ENCODE data around the gene GRID1.

GRID1 gene

DNA sequence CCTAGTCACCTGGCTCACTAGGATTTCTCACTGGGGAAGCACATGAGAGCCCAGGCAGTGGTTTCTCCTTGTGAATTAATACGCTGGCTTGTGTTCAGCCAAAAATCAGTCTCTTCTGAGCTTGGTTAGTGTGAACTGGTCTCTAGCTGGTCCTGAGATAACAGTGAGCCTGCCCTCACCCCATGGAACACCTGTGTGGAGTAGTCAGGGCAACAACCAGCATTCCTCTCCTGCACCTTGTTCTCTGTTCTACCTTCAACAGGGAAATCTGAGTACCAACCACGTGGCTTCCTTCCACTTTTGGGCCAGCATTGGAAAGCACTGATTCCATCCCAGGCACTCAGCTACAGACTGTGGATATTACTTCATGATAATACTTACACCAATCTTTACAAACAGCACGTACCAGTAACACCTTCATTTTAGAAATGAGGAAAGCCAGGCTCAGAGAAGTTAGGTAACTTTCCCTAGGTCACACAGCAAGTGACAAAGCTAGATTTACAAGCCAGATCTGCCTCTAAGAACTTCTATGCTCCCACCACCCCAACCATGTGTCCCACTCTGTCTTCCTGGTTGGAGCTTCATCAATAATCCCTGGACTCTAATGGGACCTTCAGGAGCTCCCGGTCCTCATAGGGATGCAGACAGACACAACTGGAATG is 106.6 kb downstream of the GRID1 start:
- ATAC-seq (ENCODE audit: low read depth): no peak
- Mint-ChIP-seq H3K4me1 (peaks cover 4% of the 10 kb centered on the region), H3K4me3 (no peak overlapping the region), H3K36me3 (no peaks in the 10 kb centered on the region), H3K9me3 (no peaks in the 10 kb centered on the region), H3K27ac (no peak overlapping the region), H3K27me3 (peaks cover 8% of the 10 kb centered on the region)
- DNase-seq (ENCODE audit: low spot score in 2 of 2): no peak

DNA sequence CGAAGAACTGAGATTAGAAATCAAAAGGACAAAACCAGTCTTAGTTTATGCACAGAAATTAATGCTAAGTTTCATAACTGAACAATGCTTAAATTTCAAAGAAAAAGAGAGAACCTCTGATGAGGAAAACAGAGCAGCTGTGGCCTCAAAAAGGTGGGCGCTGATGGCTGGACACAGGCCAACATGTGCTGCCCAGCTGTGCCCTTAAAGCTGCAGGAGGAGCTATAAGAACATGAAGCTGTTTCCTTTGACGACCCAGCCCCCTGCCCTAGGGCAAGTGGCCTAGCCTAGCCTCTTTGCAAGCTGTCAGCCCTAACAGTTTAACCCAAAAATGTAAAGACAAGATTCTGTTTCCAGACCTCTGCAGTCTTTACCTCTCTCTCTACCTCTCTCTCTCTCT is 107.7 kb downstream of the GRID1 start:
- Mint-ChIP-seq H3K4me1 (peaks cover 4% of the 10 kb centered on the region), H3K36me3 (no peaks in the 10 kb centered on the region), H3K4me3 (no peak overlapping the region), H3K9me3 (no peaks in the 10 kb centered on the region), H3K27ac (no peak overlapping the region), H3K27me3 (peaks cover 9% of the 10 kb centered on the region)
- DNase-seq (ENCODE audit: low spot score in 2 of 2) (no peak), ATAC-seq (ENCODE audit: low read depth) (no peak)

DNA sequence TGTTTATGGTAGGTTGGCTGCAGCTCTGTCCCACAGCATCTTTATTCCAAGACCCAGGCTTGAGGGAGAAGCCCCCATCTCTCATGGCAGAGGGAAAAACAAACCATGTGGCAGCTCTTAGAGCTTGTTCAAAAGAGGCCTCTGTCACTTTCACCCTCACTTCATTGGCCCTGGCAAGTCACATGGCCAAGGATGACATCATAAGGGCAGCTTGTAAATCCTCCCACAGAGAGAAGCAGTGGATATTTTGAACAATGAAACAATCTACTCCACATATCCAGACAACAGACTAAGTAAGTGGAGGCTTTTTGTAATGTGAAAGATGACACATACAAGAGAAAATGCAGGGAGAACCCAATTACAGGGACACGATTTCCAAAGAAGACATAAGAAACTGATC is 108.1 kb downstream of the GRID1 start:
- Mint-ChIP-seq H3K9me3 (no peaks in the 10 kb centered on the region), H3K4me3 (no peak overlapping the region), H3K4me1 (peaks cover 4% of the 10 kb centered on the region), H3K36me3 (no peaks in the 10 kb centered on the region), H3K27ac (no peak overlapping the region), H3K27me3 (peaks cover 13% of the 10 kb centered on the region)
- DNase-seq (ENCODE audit: low spot score in 2 of 2): no peak
- no peak for ATAC-seq (ENCODE audit: low read depth)

DNA sequence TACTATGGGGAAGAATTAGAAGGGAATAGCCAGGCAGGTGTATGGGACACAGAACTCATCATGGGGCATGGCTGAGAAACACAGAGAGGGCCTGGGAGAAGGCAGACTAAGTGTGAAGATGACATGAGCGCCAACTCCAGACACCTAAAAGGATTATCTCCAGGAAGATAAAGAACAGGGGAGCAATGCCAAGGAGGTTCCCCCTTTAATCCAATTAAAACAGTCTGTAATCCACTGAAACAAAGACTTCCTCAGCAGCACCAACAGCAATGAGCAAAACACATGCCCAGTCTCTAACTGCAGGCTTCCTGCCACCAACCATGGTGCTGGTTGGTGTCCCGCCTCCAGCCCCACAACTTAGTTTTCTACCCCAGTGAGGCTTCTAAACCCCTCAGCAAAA is 108.9 kb downstream of the GRID1 start:
- no peaks in the 10 kb centered on the region for H3K36me3 Mint-ChIP-seq
- ATAC-seq (ENCODE audit: low read depth) (no peak), DNase-seq (ENCODE audit: low spot score in 2 of 2) (no peak)
- no peak overlapping the region for H3K4me3 Mint-ChIP-seq
- peaks cover 14% of the 10 kb centered on the region for H3K27me3 Mint-ChIP-seq
- H3K9me3 Mint-ChIP-seq: no peaks in the 10 kb centered on the region
- peaks cover 4% of the 10 kb centered on the region for H3K4me1 Mint-ChIP-seq
- H3K27ac Mint-ChIP-seq: no peak overlapping the region

DNA sequence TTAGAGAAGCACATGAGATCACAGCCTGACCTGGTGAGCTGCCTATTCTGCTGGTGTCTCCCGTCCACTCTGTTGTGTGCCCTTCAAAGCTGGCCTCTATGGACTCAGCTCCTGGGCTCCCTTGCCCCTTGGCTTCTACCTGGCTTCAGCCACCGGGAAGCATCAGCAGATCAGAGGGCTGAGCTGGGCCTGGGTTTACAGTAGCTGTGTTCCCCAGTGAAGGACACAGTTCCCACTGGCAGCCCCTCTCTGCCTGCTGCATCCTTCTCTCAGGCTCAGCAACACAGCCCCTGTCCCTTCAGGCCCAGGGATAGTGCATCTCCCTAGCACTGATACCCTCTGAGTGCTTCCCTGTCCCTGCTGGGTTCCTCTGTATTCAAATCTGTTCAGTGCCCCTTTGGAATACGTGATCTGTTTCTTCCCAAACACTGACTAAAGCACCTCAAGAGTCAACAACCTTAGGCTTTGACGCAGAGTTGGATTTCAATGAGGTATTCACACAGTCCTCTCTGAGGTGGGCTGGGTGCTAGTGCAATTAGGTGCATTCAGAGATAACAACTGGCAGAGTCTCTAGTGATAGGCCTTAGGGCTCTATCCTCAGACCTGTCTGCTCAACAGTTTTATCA is 109.8 kb downstream of the GRID1 start:
- DNase-seq (ENCODE audit: low spot score in 2 of 2) (no peak), ATAC-seq (ENCODE audit: low read depth) (no peak)
- Mint-ChIP-seq H3K27ac (no peak overlapping the region), H3K36me3 (no peaks in the 10 kb centered on the region), H3K9me3 (no peaks in the 10 kb centered on the region), H3K4me1 (peaks cover 4% of the 10 kb centered on the region), H3K4me3 (no peak overlapping the region), H3K27me3 (peaks cover 14% of the 10 kb centered on the region)

DNA sequence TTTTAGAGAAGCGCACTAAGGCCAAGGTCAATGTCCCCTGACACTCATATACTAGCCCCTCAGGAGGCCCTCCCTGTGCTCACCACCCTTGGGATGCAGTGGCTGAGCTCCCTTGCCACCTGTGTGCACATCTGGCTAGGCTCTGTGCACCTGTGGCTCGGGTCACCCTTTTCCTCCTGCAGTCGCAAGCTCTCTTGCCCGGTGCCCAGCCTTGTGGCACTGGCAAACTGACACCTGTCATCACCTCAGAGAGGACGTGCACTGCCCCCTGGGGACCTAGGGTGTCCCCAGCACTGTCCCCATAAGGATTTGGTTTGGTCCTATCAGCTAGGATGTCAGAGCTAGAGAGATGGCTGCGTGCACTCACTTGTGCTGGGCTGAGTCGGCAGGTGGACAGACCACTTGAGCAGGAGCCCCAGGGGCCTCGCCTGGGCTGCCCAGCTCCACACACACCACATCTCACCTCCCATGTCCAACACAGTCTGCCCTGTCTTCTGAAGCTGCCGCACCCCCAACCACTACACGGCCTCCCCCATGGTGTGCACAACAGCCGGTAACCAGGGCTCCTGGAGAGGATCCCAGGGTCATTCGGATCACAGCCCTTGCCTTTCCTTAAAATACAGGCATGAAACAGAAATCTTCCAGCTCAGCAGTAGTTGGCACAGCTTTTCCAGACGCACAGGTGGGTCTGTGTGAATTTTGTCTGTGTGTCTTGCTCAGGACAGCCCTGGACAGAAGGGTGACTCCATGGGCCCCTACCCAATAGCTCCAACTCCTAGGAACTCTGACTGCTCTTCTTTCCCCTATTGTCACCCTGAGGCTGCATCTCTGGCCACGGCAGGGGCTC is 111.0 kb downstream of the GRID1 start:
- Mint-ChIP-seq H3K36me3 (no peaks in the 10 kb centered on the region), H3K4me3 (no peak overlapping the region), H3K27ac (no peak overlapping the region), H3K4me1 (no peaks in the 10 kb centered on the region), H3K27me3 (peaks cover 14% of the 10 kb centered on the region), H3K9me3 (no peaks in the 10 kb centered on the region)
- ATAC-seq (ENCODE audit: low read depth) (no peak), DNase-seq (ENCODE audit: low spot score in 2 of 2) (no peak)

DNA sequence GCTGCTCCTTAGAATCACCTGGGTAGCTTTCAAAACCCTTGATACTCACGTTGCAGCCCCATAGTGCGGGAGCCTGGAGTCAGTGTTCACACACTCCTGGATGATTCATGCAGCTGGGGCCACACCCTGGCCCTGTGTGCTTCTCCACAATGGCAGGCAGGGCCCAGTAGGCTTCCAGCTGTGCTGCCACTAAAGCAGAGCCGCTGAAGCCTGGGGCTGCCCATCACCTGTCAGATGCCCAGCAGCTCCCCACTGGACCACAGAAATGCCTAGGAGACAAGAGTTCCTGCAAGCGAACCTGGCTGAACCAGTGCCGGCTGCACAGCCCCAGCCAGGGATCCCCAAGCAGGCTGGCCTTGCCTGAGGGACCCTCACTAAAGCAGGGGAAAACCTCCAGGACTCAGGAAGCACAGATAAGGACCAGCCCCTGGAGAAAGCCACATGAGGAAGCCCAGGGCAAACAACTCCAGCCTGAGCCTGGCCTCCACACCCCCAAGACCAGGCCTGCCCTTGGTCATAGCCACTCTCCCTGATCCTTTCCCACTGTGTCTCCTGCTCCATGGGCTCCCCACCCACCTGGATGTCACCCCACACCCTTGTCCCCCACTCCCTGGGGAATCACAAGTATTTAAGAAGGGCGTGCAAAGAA is 111.9 kb downstream of the GRID1 start:
- H3K4me3 Mint-ChIP-seq: no peak overlapping the region
- H3K27me3 Mint-ChIP-seq: peaks cover 13% of the 10 kb centered on the region
- no peak for DNase-seq (ENCODE audit: low spot score in 2 of 2)
- H3K9me3 Mint-ChIP-seq: peaks cover 3% of the 10 kb centered on the region
- no peak for ATAC-seq (ENCODE audit: low read depth)
- H3K36me3 Mint-ChIP-seq: no peaks in the 10 kb centered on the region
- H3K4me1 Mint-ChIP-seq: no peaks in the 10 kb centered on the region
- no peak overlapping the region for H3K27ac Mint-ChIP-seq

DNA sequence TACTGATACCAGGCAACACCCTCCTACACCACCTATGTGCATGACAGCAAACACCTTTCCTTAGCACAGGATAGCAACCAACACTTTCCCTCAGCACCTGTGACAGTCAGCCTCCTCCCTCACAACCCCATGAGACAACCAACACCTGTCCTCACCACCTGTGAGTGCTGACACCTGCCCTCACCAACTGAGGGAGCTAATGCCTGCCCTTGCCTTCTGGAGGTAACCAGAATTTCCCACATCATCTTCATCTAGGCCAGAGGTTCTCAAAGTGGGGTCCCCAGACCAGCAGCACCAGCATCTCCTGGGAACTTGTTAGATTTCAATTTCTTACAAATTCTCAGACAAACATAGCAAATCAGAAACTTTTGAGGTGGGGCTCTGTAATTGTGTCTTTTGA is 112.5 kb downstream of the GRID1 start:
- Mint-ChIP-seq H3K9me3 (peaks cover 5% of the 10 kb centered on the region), H3K36me3 (no peaks in the 10 kb centered on the region), H3K27me3 (peaks cover 11% of the 10 kb centered on the region), H3K27ac (no peak overlapping the region), H3K4me3 (no peak overlapping the region), H3K4me1 (no peaks in the 10 kb centered on the region)
- DNase-seq (ENCODE audit: low spot score in 2 of 2) (no peak), ATAC-seq (ENCODE audit: low read depth) (no peak)

DNA sequence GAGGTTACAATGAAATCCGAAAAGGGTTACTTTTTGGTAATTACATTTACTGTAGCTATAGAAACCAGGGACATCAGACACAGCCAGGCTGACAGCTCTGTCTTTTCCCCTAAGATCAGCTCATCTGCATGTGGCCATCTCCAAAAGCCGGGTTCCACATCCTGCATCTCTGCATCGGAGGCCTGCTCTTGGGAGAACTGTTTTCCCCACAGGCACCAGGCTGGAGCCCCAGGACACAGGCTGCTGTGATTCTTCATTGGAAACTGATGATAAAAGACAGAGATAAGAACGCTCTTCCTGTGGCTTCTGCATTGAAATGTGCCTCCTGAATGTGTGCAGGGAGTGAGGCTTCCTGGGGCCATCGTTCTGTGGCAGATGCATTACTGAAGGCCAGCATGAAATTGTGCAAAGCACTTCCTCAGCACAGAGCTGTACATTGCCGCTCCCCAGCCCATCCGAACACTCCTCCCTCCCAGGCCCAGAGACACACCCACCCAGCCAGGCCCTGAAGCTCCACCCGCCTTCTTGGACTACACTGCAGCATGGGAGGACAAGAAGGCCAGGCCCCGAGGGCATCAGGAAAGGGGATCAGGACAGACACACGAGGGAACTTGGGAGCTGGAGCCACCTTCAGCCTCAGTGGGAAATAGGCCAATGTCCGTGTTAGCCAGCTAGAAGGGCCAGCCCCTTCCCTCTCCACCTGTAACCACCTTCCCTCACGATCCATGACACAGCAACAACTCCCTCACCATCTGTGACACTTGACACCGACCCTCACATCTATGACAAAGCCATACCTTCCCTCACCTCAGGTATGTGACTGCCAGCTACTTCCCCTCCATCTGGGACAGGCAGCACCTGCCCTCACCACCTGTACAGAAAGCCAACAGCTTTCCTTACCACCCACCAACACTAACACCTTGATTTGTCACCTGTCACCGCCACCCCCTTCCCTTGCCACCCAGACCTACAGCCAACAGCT is 113.2 kb downstream of the GRID1 start:
- H3K27ac Mint-ChIP-seq: no peak overlapping the region
- peaks cover 5% of the 10 kb centered on the region for H3K9me3 Mint-ChIP-seq
- peaks cover 11% of the 10 kb centered on the region for H3K27me3 Mint-ChIP-seq
- H3K4me1 Mint-ChIP-seq: no peaks in the 10 kb centered on the region
- no peak for DNase-seq (ENCODE audit: low spot score in 2 of 2)
- ATAC-seq (ENCODE audit: low read depth): no peak
- no peak overlapping the region for H3K4me3 Mint-ChIP-seq
- no peaks in the 10 kb centered on the region for H3K36me3 Mint-ChIP-seq

DNA sequence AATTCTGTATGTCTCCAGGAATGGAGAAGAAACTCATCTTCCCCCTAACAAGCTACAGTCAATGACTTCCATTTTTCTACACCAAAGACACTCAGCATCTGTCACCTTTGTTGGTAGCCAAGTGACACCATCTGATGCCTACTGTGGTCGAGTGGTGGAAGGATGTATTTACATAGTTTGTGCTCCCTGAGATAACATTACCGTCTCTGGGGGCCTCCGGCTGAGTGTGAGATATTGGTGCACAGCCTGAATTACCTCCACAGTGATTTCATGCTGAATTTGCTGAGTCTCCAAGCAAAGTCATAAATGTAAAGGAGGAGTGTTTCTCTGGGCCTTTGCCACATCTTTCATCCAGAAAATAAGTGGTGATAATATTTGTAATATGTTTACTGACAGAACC is 114.0 kb downstream of the GRID1 start:
- peaks cover 5% of the 10 kb centered on the region for H3K9me3 Mint-ChIP-seq
- no peaks in the 10 kb centered on the region for H3K36me3 Mint-ChIP-seq
- no peak overlapping the region for H3K27ac Mint-ChIP-seq
- H3K4me3 Mint-ChIP-seq: no peak overlapping the region
- H3K27me3 Mint-ChIP-seq: peaks cover 11% of the 10 kb centered on the region
- no peaks in the 10 kb centered on the region for H3K4me1 Mint-ChIP-seq
- DNase-seq (ENCODE audit: low spot score in 2 of 2): no peak
- ATAC-seq (ENCODE audit: low read depth): no peak

DNA sequence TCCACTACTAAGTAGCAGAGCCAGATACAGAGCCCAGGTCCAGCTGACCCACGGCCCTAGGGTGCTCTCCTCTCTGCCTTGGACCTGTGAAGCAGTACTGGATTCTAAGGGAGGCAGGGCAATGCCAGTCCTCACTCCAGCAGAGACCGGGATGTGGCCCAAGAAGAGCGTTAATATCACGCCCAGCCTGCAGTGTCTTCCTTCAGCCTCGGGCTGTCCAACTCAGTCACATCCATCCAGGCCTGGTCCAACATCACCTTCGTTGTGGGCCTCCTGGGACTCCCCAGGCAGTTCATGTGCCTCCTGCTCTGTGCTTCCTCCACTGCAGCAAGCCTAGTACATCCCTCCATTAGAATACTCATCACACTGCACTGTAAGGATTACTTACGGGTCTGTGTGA is 114.5 kb downstream of the GRID1 start:
- ATAC-seq (ENCODE audit: low read depth) (no peak), DNase-seq (ENCODE audit: low spot score in 2 of 2) (no peak)
- Mint-ChIP-seq H3K36me3 (no peaks in the 10 kb centered on the region), H3K4me3 (no peak overlapping the region), H3K9me3 (peaks cover 6% of the 10 kb centered on the region), H3K4me1 (no peaks in the 10 kb centered on the region), H3K27me3 (peaks cover 14% of the 10 kb centered on the region), H3K27ac (no peak overlapping the region)

DNA sequence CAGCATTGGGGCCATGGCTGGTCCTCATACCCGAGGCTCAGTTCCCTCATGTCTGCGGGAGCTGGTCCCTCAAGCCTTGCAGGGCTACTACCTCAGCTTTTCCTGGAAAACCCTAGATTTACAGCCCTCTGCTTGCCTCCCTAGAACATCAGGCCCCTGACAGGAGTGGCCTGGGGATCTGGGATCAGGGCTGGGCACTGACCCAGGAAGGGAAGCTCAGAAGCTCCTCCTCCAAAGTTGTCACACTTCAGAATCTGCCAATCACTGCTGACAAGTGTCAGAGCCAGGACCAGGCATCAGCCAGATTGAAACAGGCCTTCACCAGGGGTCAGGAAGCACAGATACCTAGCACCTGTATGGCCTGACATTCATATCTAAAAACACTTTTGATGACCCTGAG is 115.2 kb downstream of the GRID1 start:
- Mint-ChIP-seq H3K27ac (no peak overlapping the region), H3K4me1 (no peaks in the 10 kb centered on the region), H3K36me3 (no peaks in the 10 kb centered on the region), H3K27me3 (peaks cover 18% of the 10 kb centered on the region), H3K9me3 (peaks cover 9% of the 10 kb centered on the region), H3K4me3 (no peak overlapping the region)
- no peak for DNase-seq (ENCODE audit: low spot score in 2 of 2)
- no peak for ATAC-seq (ENCODE audit: low read depth)

DNA sequence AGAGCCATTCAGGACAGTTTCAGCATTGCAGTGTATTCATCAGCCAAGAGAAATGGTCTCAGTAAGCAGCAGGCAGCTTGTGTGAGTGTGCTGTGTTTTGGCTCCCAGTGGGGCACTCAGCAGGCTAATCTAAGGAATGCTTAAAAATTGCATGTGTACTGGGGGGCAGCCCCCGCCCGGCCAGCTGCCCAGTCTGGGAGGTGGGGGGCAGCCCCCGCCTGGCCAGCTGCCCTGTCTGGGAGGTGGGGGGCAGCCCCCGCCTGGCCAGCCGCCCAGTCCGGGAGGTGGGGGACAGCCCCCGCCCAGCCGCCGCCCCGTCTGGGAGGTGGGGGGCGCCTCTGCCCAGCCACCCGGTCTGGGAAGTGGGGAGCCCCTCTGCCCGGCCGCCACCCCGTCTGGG is 116.2 kb downstream of the GRID1 start:
- Mint-ChIP-seq H3K4me3 (no peak overlapping the region), H3K27me3 (peaks cover 18% of the 10 kb centered on the region), H3K9me3 (peaks cover 9% of the 10 kb centered on the region), H3K27ac (no peak overlapping the region), H3K36me3 (no peaks in the 10 kb centered on the region), H3K4me1 (no peaks in the 10 kb centered on the region)
- DNase-seq (ENCODE audit: low spot score in 2 of 2) (no peak), ATAC-seq (ENCODE audit: low read depth) (no peak)
